HG03039 (cell line): ENCODE data around the gene MYADM.
"Not testable (repeated sequence)": the region's sequence is repeated elsewhere in the genome, so short reads cannot be mapped to it uniquely, and the experiment has no call there.

ENCODE experiments used
- ATAC-seq: cut with Tn5 transposase; IDR thresholded peaks from one replicate; pipeline ENCODE4 v1.9.1; 2021; ENCODE audit warnings: mild to moderate bottlenecking, moderate library complexity; ENCODE audit not compliant: unreplicated experiment

Gene MYADM, protein sequence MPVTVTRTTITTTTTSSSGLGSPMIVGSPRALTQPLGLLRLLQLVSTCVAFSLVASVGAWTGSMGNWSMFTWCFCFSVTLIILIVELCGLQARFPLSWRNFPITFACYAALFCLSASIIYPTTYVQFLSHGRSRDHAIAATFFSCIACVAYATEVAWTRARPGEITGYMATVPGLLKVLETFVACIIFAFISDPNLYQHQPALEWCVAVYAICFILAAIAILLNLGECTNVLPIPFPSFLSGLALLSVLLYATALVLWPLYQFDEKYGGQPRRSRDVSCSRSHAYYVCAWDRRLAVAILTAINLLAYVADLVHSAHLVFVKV

DNA sequence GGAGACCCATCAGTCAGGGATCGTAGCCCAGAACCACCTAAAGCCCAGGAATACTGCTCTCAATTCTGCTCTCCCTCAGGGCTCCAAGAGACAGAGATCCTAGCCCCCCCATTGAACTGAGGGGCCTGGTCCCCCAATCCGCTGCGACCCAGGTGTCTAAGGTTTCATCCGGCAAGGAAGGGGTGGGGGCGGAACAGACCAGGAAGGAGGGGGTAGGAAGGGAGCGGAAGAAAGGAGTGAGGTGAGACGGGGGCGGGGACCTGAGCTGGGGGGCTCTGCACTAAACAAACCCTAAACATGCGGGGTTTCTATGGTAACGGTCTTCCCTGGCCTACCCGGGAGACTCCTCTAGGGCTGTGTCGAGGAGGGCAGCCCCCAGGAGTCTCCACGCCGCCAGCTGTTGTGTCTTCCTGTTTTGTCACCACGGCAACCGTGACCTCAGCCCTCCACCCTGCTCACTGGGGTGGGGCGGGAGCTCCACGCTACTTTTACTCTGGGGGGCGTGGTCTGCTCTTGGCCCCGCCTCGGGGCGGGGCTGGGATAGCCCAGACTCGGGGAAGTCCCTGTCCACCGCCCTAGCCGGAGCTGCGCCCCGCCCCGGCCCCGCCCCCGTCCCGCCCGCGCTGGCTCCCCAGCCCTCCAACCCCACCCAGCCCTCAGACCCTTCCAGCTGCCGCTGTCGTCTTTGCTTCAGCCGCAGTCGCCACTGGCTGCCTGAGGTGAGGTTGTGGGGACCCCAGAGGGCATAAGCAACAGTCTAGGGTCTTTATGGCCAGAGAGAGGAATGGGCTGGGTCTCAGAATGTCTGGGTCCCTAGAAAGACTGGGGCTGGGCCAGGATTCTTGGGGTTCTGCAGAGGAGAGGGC is at the start of gene MYADM:
TSS of gene MYADM (plus strand) at position 659 of the 866 bp plus-strand sequence. CDS start 5,647 bp downstream, outside the sequence.
- peak; percentile 60 for ATAC-seq

GRCh38 chr19:53818756-53819155 is 48.9 kb upstream of the MYADM start:
- ATAC-seq, result no peak

GRCh38 chr19:53819861-53820260 is 47.8 kb upstream of the MYADM start:
- ATAC-seq, result no peak

DNA sequence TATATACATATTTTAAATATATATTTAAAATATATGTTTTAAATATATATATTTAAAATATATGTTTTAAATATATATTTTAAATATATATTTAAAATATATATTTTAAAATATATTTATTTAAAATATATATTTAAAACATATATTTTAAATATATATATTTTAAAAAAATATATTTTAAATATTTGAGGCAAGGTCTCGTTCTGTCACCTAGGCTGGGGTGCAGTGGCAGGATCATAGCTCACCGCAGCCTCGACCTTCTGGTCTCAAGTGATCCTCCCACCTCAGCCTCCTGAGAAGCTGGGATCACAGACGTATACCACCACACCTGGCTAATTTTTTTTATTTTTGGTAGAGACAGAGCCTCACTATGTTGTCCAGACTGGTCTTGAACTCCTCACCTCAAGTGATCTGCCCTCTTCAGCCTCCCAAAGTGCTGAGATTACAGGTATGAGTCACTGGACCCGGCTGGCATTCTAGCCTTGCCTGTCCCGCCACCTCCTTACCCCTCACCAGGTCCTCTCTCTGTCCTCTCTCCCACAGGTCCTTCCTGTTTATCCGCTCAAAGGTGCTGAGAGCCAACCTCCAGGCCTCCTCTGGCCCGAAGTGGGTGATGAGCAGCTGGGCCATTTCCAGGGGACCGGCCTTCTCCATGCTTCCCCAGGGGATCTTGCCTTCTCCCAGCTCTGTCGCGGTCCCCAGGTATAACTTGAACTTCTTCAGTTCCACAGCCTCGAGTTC is 44.1 kb upstream of the MYADM start:
- ATAC-seq, result no peak

- ATAC-seq, result no peak
Observed at GRCh38 chr19:53824134-53824611, 43.5 kb upstream of the MYADM start, which contains the start of gene NLRP12. Gene NLRP12 (minus strand): TSS chr19:53824314. CDS start chr19:53824174, 140 bp downstream.

DNA sequence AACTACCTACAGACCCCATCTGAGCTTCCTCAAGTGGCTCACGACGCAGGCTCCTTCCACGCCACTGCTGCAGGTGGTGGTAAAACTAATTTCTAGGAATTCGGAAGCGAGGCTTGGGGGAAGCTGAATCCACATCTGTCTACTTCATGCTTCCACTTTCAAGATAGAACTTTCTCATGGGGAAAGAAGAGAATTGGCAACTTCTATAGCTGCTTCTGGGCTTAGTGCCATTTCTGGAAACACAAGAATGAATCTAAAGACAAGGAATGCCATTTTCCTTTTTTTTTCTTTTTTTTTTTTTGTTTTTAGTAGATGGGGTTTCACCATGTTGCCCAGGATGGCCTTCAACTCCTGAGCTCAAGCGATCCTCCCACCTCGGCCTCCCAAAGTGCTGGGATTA is 40.8 kb upstream of the MYADM start:
- no peak for ATAC-seq

- ATAC-seq, result no peak
Observed at GRCh38 chr19:53828531-53828930, 39.2 kb upstream of the MYADM start.

DNA sequence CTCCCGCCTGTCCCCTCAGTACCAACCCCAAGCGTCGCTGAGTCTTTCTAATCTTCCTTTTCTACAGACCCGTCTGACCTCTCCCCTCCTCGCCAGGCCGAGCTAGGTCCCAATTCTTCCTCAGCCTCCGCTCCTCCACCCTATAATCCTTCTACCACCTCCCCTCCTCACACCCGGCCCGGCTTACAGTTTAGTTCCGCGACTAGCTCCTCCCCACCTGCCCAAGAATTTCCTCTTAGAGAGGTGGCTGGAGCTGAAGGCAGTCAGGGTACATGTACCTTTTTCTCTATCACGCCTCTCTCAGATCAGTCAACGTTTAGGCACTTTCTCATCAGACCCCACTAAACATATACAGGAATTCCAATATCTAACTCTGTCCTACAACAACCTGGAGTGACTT is 34.8 kb upstream of the MYADM start:
- not testable (repeated sequence) for ATAC-seq

GRCh38 chr19:53838446-53838845 is 29.2 kb upstream of the MYADM start:
- ATAC-seq, result not testable (repeated sequence)

DNA sequence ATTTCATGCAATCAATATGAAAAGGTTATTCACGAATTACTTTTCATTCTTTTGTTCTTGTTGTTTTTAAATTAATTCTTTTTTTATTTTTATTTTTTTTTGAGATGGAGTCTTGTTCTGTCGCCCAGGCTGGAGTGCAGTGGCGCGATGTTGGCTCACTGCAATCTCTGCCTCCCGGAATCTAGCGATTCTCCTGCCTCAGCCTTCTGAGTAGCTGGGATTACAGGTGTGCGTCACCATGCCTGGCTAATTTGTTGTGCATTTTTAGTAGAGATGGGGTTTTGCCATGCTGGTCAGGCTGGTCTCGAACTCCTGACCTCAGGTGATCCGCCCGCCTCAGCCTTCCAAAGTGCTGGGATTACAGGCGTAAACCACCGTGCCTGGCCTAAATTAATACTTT is 27.4 kb upstream of the MYADM start:
- ATAC-seq, result not testable (repeated sequence)

DNA sequence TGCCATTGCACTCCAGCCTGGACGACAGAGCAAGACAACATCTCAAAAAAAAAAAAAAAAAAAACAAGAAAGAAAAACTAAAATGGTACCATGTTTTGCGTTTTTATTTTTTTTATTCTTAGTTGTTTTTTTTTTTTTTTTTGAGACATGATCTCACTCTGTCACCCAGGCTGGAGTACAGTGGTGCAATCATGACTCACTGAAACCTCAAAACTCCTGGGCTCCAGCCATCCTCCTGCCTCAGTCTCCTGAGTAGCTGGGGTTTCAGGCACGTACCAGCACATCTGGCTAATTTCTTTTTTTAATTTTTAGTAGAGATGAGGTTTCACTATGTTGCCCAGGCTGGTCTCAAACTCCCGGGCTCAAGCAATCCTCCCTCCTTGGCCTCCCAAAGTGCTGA is 26.8 kb upstream of the MYADM start:
- ATAC-seq, result not testable (repeated sequence)

DNA sequence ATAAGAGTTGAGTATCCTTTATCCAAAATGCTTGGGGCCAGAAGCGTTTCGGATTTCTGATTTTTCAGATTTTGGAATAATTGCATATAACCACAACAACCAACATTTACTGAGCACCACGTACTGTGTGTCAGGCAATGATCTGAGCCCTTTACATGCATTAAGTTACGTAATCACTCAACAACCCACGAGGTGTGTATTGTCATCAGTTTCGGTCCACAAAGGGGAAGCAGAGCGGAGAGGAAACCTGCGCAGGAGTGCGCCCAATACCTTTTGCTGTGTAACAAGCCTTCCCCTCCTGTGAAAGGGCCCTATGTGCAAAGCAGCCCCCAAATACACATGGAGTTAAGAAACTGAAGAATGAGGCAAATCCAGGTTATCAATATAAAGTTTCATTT is 22.8 kb upstream of the MYADM start:
- no peak for ATAC-seq

- no peak for ATAC-seq
Observed at GRCh38 chr19:53847555-53847954, 20.1 kb upstream of the MYADM start.

- ATAC-seq, result no peak
Observed at GRCh38 chr19:53849237-53849676, 18.4 kb upstream of the MYADM start.

DNA sequence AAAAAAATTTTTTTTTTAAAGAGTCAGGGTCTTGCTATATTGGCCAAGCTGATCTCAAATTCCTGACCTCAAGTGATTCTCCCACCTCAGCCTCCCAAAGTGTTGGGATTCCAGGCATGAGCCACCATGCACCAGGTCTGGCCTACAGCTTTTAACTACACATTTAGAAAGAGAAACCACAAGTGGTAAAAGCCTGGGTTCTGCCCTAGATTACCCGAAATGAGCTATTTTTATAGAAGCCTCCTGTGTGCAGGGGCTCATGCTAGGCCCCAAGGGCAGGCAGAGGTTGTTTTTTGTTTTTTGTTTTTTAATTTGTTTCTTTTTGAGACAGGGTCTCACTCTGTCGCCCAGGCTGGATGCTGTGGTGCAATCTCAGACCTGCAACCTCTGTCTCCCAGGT is 14.0 kb upstream of the MYADM start:
- ATAC-seq, result no peak

DNA sequence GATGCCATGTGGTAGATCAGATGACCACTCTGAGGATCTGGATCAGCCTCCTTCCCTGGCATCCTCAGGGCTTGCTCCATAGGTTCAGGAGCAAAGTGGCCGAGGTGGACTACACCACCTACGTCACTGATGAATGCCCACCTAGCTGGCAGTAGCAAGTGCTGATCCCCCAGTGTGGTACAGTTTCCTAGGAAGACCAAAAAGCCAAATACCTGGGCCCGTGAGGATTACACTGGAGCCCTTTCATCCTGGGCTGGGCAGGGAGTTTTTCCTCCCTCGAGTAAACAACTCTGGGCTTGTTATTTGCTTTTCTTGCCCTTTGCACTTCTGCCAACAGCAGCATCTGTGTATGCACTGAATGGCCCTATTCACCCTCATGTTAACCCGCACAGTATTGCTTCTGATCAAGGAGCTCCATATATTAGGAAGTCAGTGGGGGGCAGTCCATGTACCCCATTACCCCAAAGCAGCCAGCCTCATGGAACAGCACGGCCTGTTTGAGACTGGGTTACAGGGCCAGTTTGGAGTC is 3.3 kb upstream of the MYADM start:
- no peak for ATAC-seq

DNA sequence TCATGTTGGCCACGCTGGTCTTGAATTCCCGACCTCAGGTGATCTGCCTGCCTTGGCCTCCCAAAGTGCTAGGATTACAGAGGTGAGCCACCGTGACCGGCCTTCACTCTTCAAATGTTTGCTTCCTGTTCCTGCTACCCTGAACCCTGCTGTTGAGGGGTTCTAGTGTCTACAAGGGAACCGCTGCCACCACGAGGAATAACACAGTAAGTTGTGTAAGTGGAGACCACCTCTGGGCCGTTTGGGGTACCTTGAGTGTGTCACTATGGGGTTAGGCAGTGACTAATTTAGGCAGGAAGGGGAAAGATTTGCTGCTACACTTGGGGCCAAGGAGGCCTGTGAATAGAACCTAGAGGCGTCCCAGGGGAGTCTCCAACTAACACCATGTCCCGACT is 2.2 kb upstream of the MYADM start:
- no peak for ATAC-seq

DNA sequence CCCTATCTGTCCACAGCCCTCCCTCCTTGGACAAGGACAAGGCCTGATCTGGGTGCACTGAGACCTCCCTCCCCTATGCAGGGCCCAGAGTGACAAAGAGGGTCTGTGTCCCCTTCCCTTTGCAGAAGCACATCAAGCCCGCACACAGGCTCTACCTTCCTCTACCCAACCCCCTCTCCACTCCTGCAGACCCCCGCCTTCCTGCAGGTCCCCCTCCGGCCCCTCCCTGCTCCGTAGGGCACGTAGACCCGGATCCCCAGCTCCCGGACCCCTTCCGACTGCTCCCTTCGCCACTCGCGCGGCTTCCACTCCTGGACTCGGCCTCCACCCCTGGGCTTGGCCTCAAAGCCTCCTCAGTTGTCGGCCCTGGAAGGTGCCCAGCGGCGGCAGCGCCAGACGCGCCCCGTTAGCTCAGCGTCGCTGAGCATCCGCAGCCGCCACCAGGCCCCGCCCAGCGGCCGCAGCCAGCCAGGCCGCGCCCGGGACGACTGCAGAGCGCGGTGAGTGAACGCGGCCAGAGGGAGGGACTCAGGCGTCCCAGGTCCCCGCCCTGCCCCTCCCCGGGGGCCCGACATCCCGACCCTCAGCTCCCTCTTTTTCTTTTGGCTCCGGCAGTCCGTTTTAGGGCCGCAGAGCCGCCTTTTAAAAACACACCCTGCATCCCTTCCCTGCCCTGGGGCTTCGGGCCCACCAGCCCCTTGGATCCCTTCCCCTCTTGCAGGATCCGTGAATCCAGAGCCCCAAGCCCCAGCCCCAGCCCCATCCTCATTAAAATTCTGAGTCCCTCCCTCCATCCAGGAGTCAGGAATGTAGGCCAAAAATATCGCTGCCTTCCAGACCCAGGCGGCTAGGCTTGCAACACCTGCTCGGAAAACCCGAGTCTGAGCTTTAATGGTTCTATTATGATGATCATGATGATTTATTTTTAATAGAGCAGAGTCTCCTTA is 1.5 kb upstream of the MYADM start:
- ATAC-seq, result no peak

GRCh38 chr19:53866865-53867224 is 838 bp upstream of the MYADM start:
- ATAC-seq, result no peak
